AG04449 (cell line): ENCODE results near the gene ABCA1.
"Not testable (repeated sequence)": the region's sequence is repeated elsewhere in the genome, so short reads cannot be mapped to it uniquely, and the experiment has no call there.

Experiments used
- CTCF ChIA-PET: fragments of 350-600 bp; formaldehyde crosslinking; extraction: SDS; loops from one replicate; lab custom pipeline; 2021; ENCODE audit warnings: antibody characterized with exemption; lab: Yijun Ruan, JAX
- POLR2A ChIA-PET: fragments of 400-600, 350-600 bp; formaldehyde crosslinking; extraction: SDS; loops from one replicate; lab custom pipeline; 2020; ENCODE audit warnings: antibody characterized with exemption, inconsistent platforms; lab: Yijun Ruan, JAX
- DNase-seq: peaks from one replicate; pipeline ENCODE4 v3.0.0-alpha.2; 2010; ENCODE audit warnings: low read depth, low spot score
- H3K4me3 ChIP-seq: 2 replicates; pipeline ENCODE4 v1.5.1; 2011; ENCODE audit warnings: low read depth, mild to moderate bottlenecking, control low read depth, low read length
- TF ChIP-seq, protein P1 (sequence below): IDR thresholded peaks from one replicate; pipeline ENCODE4 v1.5.1; 2011; ENCODE audit warnings: mild to moderate bottlenecking, moderate library complexity, low read length, control low read depth, inconsistent platforms; ENCODE audit not compliant: insufficient read depth; ENCODE audit errors: missing control alignments

ABCA1 gene

DNA sequence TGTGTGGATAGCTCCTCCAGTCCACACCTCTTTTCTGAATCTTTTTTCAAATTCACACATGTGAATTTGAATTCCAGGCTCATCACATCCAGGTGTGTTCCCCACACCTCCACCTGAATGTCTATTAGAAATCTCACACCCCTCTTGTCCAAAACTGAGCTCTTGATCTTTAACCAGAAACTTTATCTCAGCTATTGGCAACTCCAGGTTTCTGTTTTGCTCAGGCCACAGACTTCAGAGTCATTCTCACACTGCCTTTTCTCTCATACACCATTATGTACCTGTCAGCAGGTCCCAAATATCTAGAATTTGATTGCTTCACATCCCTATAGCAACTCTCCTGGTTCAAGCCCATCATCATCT lies 152.4 kb downstream of the ABCA1 start:
- ChIA-PET CTCF (no interaction called here), POLR2A (no interaction called here)
- TF ChIP-seq, protein P1, sequence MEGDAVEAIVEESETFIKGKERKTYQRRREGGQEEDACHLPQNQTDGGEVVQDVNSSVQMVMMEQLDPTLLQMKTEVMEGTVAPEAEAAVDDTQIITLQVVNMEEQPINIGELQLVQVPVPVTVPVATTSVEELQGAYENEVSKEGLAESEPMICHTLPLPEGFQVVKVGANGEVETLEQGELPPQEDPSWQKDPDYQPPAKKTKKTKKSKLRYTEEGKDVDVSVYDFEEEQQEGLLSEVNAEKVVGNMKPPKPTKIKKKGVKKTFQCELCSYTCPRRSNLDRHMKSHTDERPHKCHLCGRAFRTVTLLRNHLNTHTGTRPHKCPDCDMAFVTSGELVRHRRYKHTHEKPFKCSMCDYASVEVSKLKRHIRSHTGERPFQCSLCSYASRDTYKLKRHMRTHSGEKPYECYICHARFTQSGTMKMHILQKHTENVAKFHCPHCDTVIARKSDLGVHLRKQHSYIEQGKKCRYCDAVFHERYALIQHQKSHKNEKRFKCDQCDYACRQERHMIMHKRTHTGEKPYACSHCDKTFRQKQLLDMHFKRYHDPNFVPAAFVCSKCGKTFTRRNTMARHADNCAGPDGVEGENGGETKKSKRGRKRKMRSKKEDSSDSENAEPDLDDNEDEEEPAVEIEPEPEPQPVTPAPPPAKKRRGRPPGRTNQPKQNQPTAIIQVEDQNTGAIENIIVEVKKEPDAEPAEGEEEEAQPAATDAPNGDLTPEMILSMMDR, result no peak
- no peak overlapping the region for H3K4me3 ChIP-seq
- DNase-seq, result no peak

DNA sequence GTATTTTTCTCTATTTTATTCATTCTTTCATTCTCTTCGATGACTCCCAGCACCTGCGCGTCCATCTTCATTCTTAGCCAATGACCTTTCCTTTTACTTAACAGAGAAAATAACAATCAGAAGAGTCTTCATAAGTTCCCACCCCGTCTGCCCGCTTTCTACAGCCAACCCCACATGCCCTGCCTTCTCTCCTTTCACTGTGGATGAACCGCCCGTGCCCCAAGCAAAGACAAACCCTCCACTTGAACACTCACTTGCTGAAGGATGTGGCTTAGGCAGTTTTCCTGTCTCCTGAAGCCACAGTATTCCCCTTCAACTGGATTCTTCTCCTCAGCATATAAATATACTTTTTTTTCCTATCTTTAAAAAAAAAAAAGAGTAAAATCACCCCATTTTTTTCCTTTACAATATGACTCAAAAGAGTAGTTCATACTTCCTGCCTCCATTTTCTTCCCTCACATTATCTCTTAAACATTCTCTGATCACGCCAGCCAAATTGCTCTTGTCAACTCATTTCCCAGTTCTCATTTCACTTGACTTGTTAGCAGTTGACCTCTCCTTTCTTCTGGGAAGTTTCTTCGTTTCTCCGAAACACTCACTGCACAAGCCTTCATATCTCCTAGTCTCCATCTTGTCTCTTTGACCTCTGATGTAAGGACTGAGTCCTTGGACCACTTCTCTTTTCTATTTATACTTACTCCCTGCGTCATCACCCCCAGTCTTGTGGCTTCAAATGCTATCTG lies 153.0 kb downstream of the ABCA1 start:
- TF ChIP-seq, protein P1, result no peak
- POLR2A ChIA-PET, result interaction anchor here (0.6 kb wide), 1 partner anchor 67 kb away, joined by 8 read pairs; no protein-coding TSS in a partner anchor
- H3K4me3 ChIP-seq, result no peak overlapping the region
- CTCF ChIA-PET, result no interaction called here
- no peak for DNase-seq

DNA sequence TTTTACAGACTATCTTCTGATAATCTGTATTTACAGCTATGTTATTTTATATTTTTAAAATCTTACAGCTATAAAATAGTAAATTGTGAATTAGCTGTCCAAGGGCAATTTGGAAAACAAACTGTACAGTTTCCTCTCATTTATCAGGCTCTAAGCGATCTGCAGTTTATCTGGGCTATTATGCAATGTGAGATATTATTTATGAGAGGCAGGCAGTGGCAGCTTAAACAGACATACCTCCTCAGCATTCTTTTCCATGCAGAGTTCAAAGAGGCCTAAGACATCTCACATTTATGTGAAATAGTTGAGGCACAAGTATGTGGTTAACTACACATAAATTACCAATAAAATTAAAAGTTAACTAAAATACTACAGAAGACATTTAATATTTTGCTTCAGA lies 153.8 kb downstream of the ABCA1 start:
- POLR2A ChIA-PET, result no interaction called here
- no peak overlapping the region for H3K4me3 ChIP-seq
- TF ChIP-seq, protein P1, result no peak
- DNase-seq, result no peak
- CTCF ChIA-PET, result no interaction called here

DNA sequence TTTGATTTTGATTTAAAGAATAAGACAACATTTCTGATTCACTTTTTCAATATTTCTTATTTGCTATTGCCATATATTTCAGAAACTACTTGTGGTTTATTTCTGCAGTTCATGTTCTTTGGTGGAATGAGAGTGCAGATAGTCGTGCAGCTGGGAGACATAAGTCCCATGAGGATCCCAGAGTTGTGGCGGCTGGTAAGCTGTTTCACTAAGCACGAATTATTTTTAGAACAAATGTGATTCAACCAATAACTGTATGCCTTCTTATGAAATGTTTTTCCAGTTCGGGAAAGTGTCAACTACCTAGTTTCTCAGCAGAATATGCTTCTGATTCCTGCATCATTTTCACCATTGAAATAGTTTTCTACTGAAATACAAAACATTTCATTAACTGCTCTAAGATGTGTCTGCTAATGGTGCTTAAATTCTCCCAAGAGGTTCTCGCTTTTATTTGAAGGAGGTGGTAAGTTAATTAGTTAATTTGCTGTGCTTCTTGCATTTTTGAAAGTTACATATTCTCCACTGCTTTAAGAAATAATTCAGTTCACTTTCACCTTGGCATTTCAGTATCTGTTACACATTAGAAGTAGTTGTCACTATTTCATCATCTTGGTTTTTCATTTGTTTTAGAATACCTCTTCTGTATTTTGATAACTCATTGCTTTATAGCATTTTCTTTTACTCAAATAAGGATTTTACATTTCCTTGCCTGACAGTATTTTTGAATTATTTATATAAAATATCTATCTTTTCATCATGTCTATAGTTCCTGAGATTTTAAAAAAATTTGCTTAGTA lies 155.0 kb downstream of the ABCA1 start:
- DNase-seq, result no peak
- TF ChIP-seq, protein P1, result no peak
- H3K4me3 ChIP-seq, result no peak overlapping the region
- ChIA-PET CTCF (interaction anchor here (0.9 kb wide), 1 partner anchor 642 kb away, joined by 3 read pairs; no protein-coding TSS in a partner anchor), POLR2A (no interaction called here)

DNA sequence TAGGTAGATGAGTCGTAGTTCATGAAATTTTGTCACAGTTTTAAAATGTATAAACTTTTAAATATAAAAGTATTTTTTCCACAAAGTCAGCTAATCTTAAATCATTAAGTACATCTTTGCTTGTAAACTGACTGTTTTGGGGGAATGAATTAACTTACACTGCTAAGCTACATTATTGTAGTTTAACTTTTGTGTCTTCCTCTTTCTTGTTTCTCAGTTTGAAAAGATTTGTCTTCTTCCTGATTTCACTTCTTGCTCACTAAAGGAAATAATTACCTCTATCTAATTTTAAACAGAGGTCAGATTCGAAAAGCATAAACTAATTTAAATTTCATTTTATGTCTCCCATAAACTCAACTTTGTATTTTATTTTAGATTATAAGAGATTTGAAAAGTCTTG lies 158.3 kb downstream of the ABCA1 start:
- DNase-seq, result no peak
- no peak overlapping the region for H3K4me3 ChIP-seq
- CTCF ChIA-PET, result interaction anchor here (1.6 kb wide), 1 partner anchor 10 kb away, joined by 7 read pairs; no protein-coding TSS in a partner anchor
- TF ChIP-seq, protein P1, result no peak
- POLR2A ChIA-PET, result no interaction called here

DNA sequence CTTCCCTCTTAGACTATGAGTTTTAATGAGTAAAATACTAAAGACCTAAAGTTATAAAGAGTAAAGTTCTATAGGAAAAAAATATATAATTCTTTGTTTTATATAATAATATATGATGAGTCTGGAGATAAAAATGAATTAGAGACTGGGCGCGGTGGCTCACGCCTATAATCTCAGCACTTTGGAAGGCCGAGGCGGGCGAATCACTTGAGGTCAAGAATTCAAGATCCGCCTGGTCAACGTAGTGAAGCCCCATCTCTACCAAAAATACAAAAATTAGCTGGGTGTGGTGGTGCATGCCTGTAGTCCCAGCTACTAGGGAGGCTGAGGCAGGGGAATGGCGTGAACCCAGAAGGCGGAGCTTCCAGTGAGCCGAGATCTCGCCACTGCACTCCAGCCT lies 158.9 kb downstream of the ABCA1 start:
- POLR2A ChIA-PET, H3K4me3 ChIP-seq: not testable (repeated sequence)
- CTCF ChIA-PET, result interaction anchor here (1.6 kb wide), 1 partner anchor 11 kb away, joined by 7 read pairs; no protein-coding TSS in a partner anchor

More for the DNA sequence above, 158.9 kb downstream of the ABCA1 start:
- DNase-seq, result not testable (repeated sequence)
